ENCODE data around the gene CORO2A. TPM values are rescaled to one million over a fixed set of nuclear protein-coding genes. Genes with fewer than 3 reads are reported as not detected.

Gene CORO2A
- total and polyA plus RNA-seq, 2 of the 13 experiments (the other 11 are each of a cell fraction or from before 2014, with no cell fraction given): 14.4 to 15.3 TPM

GRCh38 chr9:98228392-98229089 is 36.1 kb upstream of the CORO2A start (continued):
- TF ChIP-seq ARID5B (CRISPR knock-in tag; IDR thresholded peaks at IDR 0.05) (peak; percentile 61; the same call in 1 of the 2 replicates), ZFX (CRISPR knock-in tag; IDR thresholded peaks at IDR 0.05; ENCODE audit: low read depth) (peak; percentile 61), ZBTB21 (CRISPR knock-in tag; IDR thresholded peaks at IDR 0.05) (0 out of 2 replicates have a peak, but pooled peaks have one; percentile 28), ZNF501 (CRISPR knock-in tag; IDR thresholded peaks at IDR 0.05) (no peak), ZNF432 (CRISPR knock-in tag; IDR thresholded peaks at IDR 0.05; ENCODE audit: borderline replicate concordance) (no peak), FLYWCH1 (CRISPR knock-in tag; IDR thresholded peaks at IDR 0.05) (no peak), TEF (CRISPR knock-in tag; IDR thresholded peaks at IDR 0.05) (no peak), SSRP1 (CRISPR knock-in tag; IDR thresholded peaks at IDR 0.05) (no peak), CENPBD1 (CRISPR knock-in tag; IDR thresholded peaks at IDR 0.05; ENCODE audit: borderline replicate concordance, low read depth) (no peak), NR3C1 (CRISPR knock-in tag; IDR thresholded peaks at IDR 0.05) (no peak), ISX (CRISPR knock-in tag; conservative IDR thresholded peaks at IDR 0.05) (no peak), GABPB1 (CRISPR knock-in tag; IDR thresholded peaks at IDR 0.05) (no peak; the same call in 1 of the 2 replicates), ZNF34 (CRISPR knock-in tag; IDR thresholded peaks at IDR 0.05; ENCODE audit: borderline replicate concordance) (no peak), KDM5B (CRISPR knock-in tag; IDR thresholded peaks at IDR 0.05; ENCODE audit: borderline replicate concordance) (no peak), ZNF75D (CRISPR knock-in tag; IDR thresholded peaks at IDR 0.05; ENCODE audit: borderline replicate concordance) (no peak), ZNF557 (CRISPR knock-in tag; IDR thresholded peaks at IDR 0.05) (no peak), ZZZ3 (CRISPR knock-in tag; IDR thresholded peaks at IDR 0.05; ENCODE audit: borderline replicate concordance) (no peak), FOXA1 (IDR thresholded peaks at IDR 0.05) (no peak), FOXA1 (CRISPR knock-in tag; IDR thresholded peaks at IDR 0.05) (peak; percentile 47; the same call in 1 of the 2 replicates), ZIK1 (CRISPR knock-in tag; IDR thresholded peaks at IDR 0.05; ENCODE audit: borderline replicate concordance, low read depth) (no peak), THAP9 (CRISPR knock-in tag; IDR thresholded peaks at IDR 0.05; ENCODE audit: borderline replicate concordance) (no peak), MTERF4 (CRISPR knock-in tag; IDR thresholded peaks at IDR 0.05) (no peak)

Measured in HepG2 (cell line).